Activated naive CD4-positive, alpha-beta T cell treated with anti-CD3 and anti-CD28 coated beads for 36 hours (primary cell): ENCODE data around the gene VPS26C. TPM values are rescaled to one million over a fixed set of nuclear protein-coding genes. Genes with fewer than 3 reads are reported as not detected.

ENCODE experiments used
- CTCF ChIA-PET: fragments of 350-600 bp; sonication (Branson Sonifier 250); formaldehyde crosslinking; loops from one replicate; lab custom pipeline; 2021; ENCODE audit warnings: antibody characterized with exemption; lab: Charles Lee
- DNase-seq: peaks from one replicate; pipeline ENCODE4 v3.0.0-alpha.2; 2020
- H3K27ac Mint-ChIP-seq: one replicate; pipeline ENCODE4 v1.8.0; 2021; ENCODE audit warnings: mild to moderate bottlenecking, mixed read lengths
- H3K27me3 Mint-ChIP-seq: one replicate; pipeline ENCODE4 v1.8.0; 2021; ENCODE audit warnings: low read depth, mixed read lengths
- H3K36me3 Mint-ChIP-seq: one replicate; pipeline ENCODE4 v1.8.0; 2021; ENCODE audit warnings: low read depth, mixed read lengths
- H3K4me1 Mint-ChIP-seq: one replicate; pipeline ENCODE4 v1.8.0; 2021; ENCODE audit warnings: low read depth, mixed read lengths
- H3K4me3 Mint-ChIP-seq: one replicate; pipeline ENCODE4 v1.8.0; 2021; ENCODE audit warnings: mild to moderate bottlenecking, moderate library complexity, mixed read lengths
- H3K9me3 Mint-ChIP-seq: one replicate; pipeline ENCODE4 v1.8.0; 2021; ENCODE audit warnings: mixed read lengths
- intact Hi-C: fragments of 100-400 bp; cut with micrococcal nuclease; formaldehyde crosslinking; loops from one replicate; pipeline ENCODE4 v1.15.1; 2023
- total RNA-seq, 2 experiments: library from RNA; stranded (reverse); gene quantifications; one replicate each; pipeline ENCODE4 v1.2.3, GENCODE V29; 2021

Gene VPS26C
- total RNA-seq, 2 experiments from 2014 or later: 50.1 to 51.0 TPM

DNA sequence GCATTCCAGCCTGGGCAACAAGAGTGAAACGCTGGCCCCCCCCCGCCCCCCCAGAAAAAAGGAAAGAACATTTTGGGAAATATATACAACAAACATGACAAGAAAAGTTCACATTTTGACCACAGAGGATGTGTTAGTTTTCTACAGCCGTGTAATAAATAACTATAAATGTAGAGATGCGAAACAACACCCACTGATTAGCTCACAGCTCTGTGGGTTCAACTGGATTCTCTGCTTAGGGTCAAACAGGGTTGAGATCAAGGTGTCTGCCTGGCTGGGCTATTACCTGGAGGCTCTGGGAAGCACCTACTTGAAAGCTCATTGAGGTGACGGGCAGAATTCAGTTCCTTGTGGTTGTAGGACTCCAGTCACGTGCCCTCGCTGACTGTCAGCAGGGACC is 11.1 kb upstream of the VPS26C start:
- H3K4me3 Mint-ChIP-seq: no peak overlapping the region
- H3K27ac Mint-ChIP-seq: no peak overlapping the region
- peaks cover 6% of the 10 kb centered on the region for H3K4me1 Mint-ChIP-seq
- no peaks in the 10 kb centered on the region for H3K36me3 Mint-ChIP-seq
- no peak for DNase-seq
- intact Hi-C loops: no loop called here
- no peaks in the 10 kb centered on the region for H3K9me3 Mint-ChIP-seq
- CTCF ChIA-PET: interaction anchor here (0.6 kb wide), 1 partner anchor 64 kb away, joined by 4 read pairs; no protein-coding TSS in a partner anchor
- no peaks in the 10 kb centered on the region for H3K27me3 Mint-ChIP-seq

DNA sequence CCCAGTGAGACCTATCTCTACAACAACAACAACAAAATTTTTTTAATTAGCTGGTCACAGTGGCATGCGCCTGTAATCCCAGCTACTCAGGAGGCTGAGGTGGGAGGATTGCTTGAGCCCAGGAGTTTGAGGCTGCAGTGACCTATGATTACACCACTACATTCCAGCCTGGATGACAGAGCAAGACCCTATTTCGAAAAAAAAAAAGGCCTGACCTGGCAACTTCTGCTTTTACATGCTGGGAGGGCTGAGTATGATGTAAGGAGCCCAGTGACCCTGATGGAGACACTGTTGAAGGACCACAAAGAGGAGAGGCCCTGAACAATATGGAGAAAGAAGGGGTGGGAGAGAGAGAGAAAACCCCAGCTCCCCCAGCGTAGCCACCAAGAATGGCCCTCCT is 9.2 kb upstream of the VPS26C start:
- Mint-ChIP-seq H3K27me3 (no peaks in the 10 kb centered on the region), H3K36me3 (no peaks in the 10 kb centered on the region), H3K4me3 (no peak overlapping the region), H3K4me1 (peaks cover 1% of the 10 kb centered on the region), H3K9me3 (no peaks in the 10 kb centered on the region), H3K27ac (no peak overlapping the region)
- CTCF ChIA-PET: interaction anchor here (0.6 kb wide), 1 partner anchor 261 kb away, joined by 4 read pairs; no protein-coding TSS in a partner anchor
- intact Hi-C loops: no loop called here
- DNase-seq: no peak

DNA sequence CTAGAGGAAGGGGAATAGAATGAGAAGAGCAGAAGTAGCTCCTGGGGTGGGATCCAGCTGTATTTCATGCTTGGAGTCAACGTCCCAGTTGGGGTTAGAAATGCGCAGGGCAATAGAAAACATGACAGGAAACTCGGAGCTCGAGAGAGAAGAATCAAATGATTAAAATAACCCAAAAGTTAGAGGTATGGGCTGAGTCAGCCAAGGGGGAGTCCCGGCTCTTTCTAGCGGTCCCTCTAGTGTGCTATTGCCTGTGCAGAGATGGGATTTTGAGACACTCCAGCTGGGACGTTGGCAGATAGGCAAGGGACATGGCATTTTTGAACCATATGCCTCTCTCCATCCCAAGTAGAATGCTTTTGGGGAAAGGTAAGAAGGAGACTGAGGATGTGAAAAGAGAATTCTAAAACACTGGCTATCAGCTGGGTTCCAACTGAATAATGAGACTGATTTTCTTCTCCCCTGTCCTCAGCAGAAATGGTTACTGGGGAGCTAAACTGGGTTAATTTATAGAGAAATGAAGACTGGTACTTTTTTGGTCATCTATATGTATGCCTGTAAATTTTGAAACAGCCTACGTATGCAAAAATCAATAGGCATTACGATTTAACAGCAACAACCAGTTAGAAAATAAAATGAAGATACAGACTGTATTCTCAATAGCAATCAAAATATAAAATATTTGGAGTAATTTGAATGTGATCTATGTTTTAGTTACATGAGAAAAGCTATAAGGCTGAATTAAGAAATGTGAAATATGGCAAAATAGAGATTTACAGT is 7.0 kb upstream of the VPS26C start:
- Mint-ChIP-seq H3K27me3 (no peaks in the 10 kb centered on the region), H3K27ac (no peak overlapping the region), H3K4me3 (no peak overlapping the region), H3K36me3 (no peaks in the 10 kb centered on the region), H3K9me3 (no peaks in the 10 kb centered on the region), H3K4me1 (peaks cover 4% of the 10 kb centered on the region)
- DNase-seq: no peak
- intact Hi-C loops: no loop called here
- CTCF ChIA-PET: no interaction called here

DNA sequence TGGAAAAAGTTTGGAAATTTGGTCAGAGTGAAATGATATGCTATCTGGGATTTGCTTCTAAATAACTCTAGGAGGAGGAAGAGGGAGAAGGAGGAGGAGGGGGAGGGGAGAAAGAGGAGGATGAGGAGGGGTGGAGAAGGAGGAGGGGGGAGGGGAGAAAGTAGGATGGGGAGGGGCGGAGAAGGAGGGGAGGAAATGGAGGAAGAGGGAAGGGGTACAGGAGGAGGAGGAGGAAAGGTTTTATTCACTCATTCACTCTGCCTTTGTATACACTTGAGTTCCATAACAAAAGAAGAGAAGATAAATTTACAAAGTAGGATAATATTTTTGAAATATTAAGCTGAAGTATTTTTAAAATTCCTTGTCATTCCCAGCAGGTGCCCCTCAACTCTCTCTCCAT is 6.3 kb upstream of the VPS26C start:
- no peak overlapping the region for H3K27ac Mint-ChIP-seq

DNA sequence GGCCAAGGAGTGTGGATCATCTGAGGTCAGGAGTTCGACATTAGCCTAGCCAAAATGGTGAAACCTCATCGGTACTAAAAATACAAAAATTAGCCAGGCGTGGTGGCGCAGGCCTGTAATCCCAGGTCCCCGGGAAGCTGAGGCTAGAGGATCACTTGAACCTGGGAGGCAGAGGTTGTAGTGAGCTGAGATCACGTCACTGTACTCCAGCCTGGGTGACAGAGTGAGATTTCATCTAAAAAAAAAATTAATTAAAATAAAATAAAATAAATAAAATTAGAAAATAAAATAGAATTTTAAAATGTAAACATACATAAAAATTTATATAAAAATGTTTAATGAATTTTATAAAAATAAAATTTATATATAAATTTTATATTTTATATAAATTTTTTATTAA is 5.8 kb upstream of the VPS26C start:
- no peaks in the 10 kb centered on the region for H3K9me3 Mint-ChIP-seq
- no peak overlapping the region for H3K27ac Mint-ChIP-seq
- H3K36me3 Mint-ChIP-seq: peaks cover 2% of the 10 kb centered on the region
- H3K27me3 Mint-ChIP-seq: no peaks in the 10 kb centered on the region
- no peak for DNase-seq
- intact Hi-C loops: no loop called here
- H3K4me1 Mint-ChIP-seq: peaks cover 10% of the 10 kb centered on the region
- CTCF ChIA-PET: no interaction called here
- no peak overlapping the region for H3K4me3 Mint-ChIP-seq

More for the DNA sequence above, 6.3 kb upstream of the VPS26C start:
- Mint-ChIP-seq H3K9me3 (no peaks in the 10 kb centered on the region), H3K4me3 (no peak overlapping the region), H3K27me3 (no peaks in the 10 kb centered on the region), H3K36me3 (no peaks in the 10 kb centered on the region), H3K4me1 (peaks cover 8% of the 10 kb centered on the region)
- intact Hi-C loops: no loop called here
- DNase-seq: no peak
- CTCF ChIA-PET: no interaction called here

DNA sequence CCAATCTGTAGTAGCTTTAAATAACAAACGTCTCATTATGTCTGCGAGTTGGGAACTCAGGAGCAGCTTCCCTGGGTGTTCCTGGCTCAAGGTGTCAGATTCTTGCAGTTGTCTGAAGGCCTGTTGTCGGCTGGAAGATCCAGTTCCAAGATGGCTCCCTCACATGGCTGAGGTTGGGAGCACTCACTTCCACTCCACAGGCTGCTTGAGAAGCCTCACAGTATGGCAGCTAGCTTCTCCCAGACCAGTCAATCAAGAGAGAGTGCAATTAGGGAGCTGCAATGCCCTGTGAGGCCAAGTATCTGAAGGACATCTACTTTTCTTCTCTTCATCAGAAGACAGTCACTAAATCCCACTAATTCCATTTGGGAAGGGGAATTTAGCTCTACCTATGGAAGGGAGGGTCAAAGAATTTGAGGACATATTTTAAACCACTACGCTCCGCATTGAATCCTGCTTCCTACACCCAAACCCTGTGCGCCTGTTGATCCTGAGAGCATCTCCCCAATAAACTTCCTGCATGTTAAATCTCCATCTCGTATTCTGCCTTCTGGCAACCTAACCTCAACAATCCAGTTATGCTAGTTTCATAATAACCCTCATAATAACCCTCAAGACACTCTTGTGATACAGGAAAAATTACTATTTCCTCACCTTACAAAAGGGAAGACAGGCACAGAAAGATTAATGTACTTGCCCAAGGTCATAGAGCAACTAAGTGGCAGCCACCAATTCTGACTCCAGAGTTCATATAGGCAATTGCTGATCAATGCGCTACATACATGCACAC is 3.6 kb upstream of the VPS26C start:
- no peak for DNase-seq
- peaks cover 15% of the 10 kb centered on the region for H3K4me1 Mint-ChIP-seq
- H3K36me3 Mint-ChIP-seq: peaks cover 2% of the 10 kb centered on the region
- CTCF ChIA-PET: no interaction called here
- no peak overlapping the region for H3K4me3 Mint-ChIP-seq
- H3K9me3 Mint-ChIP-seq: no peaks in the 10 kb centered on the region
- H3K27ac Mint-ChIP-seq: no peak overlapping the region
- intact Hi-C loops: no loop called here
- no peaks in the 10 kb centered on the region for H3K27me3 Mint-ChIP-seq

DNA sequence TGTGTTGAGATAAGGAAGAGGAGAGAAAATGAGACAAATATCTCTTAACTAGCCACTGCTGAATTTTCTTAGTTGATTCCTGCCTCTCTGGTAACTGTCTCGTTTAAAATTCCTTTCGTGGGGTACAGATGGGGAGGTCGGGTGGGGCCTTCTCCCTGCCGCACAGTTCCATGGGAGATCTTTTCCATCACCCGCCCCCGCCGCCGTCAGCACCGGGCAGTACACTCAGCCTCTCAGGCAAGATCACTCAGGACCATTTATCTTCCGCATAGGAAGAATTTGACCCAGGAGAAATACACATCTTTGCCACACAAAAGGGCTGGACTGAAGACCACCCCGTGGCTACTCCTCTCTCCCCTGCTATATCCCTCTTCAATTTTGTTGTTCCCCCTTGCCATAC is 2.3 kb upstream of the VPS26C start:
- Mint-ChIP-seq H3K36me3 (peaks cover 6% of the 10 kb centered on the region), H3K27me3 (no peaks in the 10 kb centered on the region), H3K27ac (no peak overlapping the region), H3K9me3 (no peaks in the 10 kb centered on the region), H3K4me1 (peaks cover 26% of the 10 kb centered on the region), H3K4me3 (peak overlapping the region; percentile 17)
- CTCF ChIA-PET: no interaction called here
- intact Hi-C loops: loop anchor here (5.0 kb wide), 4 partner anchors 233 to 882 kb away; partner anchors contain the start of genes CHAF1B and HLCS
- no peak for DNase-seq

DNA sequence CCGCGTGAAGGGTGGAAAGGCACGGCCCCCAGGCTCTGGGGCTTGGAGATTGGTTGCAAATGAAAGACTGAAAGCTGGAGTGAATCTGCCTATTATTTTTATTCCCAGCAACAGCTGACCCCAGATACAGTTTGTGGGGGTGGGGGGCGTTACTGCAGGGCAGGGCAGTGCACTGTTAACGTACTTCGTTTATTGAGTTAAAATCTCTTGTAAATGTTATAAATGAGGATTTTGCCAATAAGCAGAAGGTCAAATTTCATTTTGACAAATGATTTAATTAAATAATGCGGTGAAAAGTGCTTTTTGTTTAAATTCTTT is 1.0 kb upstream of the VPS26C start:
- peak overlapping the region; percentile 96 for H3K27ac Mint-ChIP-seq
- peaks cover 7% of the 10 kb centered on the region for H3K36me3 Mint-ChIP-seq
- no peak for DNase-seq
- H3K27me3 Mint-ChIP-seq: no peaks in the 10 kb centered on the region
- H3K4me3 Mint-ChIP-seq: peak overlapping the region; percentile 94
- intact Hi-C loops: loop anchor here (5.0 kb wide), 4 partner anchors 234 to 881 kb away; partner anchors contain the start of genes CHAF1B and HLCS
- peaks cover 37% of the 10 kb centered on the region for H3K4me1 Mint-ChIP-seq
- no peaks in the 10 kb centered on the region for H3K9me3 Mint-ChIP-seq
- CTCF ChIA-PET: no interaction called here

DNA sequence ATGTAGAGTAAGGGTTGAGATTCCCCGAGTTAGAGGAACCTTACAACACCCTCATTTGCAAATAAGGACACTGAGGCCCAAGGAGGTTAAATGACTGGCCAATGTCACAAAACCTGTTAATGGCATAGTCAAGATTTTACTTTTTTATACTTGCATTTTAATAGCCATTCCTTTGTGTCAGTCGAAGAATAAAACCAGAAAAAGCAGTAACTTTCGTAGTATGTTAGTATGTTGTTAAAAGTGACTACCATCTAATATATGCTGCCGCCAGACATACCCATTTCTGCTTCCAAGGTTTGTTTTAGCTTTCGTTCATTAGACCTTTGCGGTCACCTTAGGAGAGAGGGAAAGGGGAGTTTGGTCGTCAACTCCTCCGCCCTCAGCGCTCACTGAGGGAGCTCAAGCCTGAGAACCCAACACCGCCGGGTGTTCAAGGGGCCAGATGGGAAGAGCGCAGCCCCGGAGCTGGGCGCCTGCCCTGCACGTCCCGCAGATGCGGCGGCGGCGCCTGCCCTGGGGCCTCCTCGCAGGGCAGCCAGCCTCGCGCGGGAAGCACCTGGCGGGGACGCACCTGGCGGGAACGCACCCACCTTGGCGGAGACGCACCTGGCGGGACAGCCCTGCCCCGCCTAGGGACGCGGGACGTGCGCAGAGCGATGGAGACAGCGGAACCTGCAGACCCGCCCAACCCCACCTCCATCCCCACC is 466 bp downstream of the VPS26C start:
- peaks cover 40% of the 10 kb centered on the region for H3K4me1 Mint-ChIP-seq
- intact Hi-C loops: loop anchor here (1.0 to 5.0 kb wide), 10 partner anchors 8 to 879 kb away; partner anchors contain the start of genes CHAF1B, DYRK1A, HLCS and PIGP
- CTCF ChIA-PET: interaction anchor here (0.6 to 1.0 kb wide), 2 partner anchors 11 to 54 kb away, joined by 4 to 8 read pairs; no protein-coding TSS in a partner anchor

DNA sequence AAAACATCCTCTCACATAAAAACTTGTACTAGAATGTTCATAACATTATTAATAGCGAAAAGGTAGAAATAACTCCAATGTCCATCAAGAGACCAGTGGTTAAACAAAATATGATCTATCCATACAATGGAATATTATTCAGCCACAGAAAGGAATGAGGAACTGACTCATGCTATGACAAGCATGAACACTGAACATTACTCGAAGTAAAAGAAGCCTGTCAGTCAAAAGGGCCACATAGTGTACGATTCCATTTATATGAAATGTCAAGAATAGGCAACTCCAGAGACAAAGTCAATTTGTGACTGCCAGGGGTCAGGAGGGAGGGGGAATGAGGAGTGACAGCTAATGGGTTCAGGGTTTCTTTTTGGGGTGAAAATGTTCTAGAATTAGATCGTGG is 2.3 kb downstream of the VPS26C start:
- Mint-ChIP-seq H3K4me3 (no peak overlapping the region), H3K27ac (no peak overlapping the region), H3K9me3 (no peaks in the 10 kb centered on the region), H3K4me1 (peaks cover 40% of the 10 kb centered on the region), H3K27me3 (no peaks in the 10 kb centered on the region), H3K36me3 (peaks cover 7% of the 10 kb centered on the region)
- no peak for DNase-seq
- intact Hi-C loops: loop anchor here (5.0 kb wide), 4 partner anchors 237 to 878 kb away; partner anchors contain the start of genes CHAF1B and HLCS
- CTCF ChIA-PET: interaction anchor here (1.1 kb wide), 1 partner anchor 299 kb away, joined by 3 read pairs; no protein-coding TSS in a partner anchor

More for the DNA sequence above, 466 bp downstream of the VPS26C start:
- no peak for DNase-seq
- no peaks in the 10 kb centered on the region for H3K27me3 Mint-ChIP-seq
- no peaks in the 10 kb centered on the region for H3K9me3 Mint-ChIP-seq
- H3K27ac Mint-ChIP-seq: peak overlapping the region; percentile 96
- peaks cover 7% of the 10 kb centered on the region for H3K36me3 Mint-ChIP-seq
- peak overlapping the region; percentile 94 for H3K4me3 Mint-ChIP-seq

DNA sequence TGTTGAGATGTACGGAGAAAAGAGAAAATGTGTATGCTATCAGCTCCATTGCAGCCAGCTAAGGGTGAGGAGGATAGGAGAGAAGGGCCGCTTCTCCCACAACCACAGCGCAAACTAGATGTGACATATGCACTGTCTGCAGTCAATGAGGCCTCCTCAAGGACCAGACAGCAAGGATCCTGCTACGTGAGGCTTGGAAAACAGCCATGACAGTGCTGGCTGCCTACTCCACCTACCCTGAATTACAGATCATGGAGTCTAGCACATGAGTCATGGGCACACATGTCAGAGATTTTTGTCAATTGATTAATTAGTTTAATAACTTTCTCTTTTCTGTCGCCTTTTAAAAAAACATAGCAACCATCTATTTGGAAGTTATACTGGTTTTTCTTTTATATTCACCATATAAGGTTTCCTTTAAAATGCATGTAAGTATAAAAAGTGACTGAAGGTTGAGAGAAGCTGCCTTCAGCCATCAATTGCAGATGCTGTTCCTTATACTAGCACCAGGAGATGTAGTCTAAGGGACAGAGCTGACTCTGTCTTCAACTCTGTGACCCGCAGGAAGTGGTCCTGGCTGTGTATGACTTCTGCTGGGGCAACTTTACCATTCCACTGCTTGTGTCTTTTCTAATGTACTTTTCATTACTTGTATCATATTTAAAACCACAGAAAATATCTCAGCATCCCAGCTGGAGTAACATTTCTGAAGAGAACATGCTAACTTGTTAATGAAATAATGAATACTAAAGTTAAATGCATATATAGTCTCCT is 3.1 kb downstream of the VPS26C start:
- no peak for DNase-seq
- Mint-ChIP-seq H3K27ac (no peak overlapping the region), H3K4me3 (no peak overlapping the region)

More for the DNA sequence above, 3.1 kb downstream of the VPS26C start:
- H3K9me3 Mint-ChIP-seq: no peaks in the 10 kb centered on the region
- H3K36me3 Mint-ChIP-seq: peaks cover 7% of the 10 kb centered on the region
- peaks cover 40% of the 10 kb centered on the region for H3K4me1 Mint-ChIP-seq
- intact Hi-C loops: no loop called here
- CTCF ChIA-PET: interaction anchor here (0.6 to 1.1 kb wide), 2 partner anchors 183 to 300 kb away, joined by 3 read pairs; no protein-coding TSS in a partner anchor
- no peaks in the 10 kb centered on the region for H3K27me3 Mint-ChIP-seq
